Calu3 (cell line): ENCODE results near the gene DNAH7. TPM values are rescaled to one million over a fixed set of nuclear protein-coding genes. Genes with fewer than 3 reads are reported as not detected.

Source experiments
- BruUV-seq: library from RNA; stranded (reverse); fragments of 400-500 nt; replicated peaks from 2 replicates; lab custom pipeline; 2021; lab: Mats Ljungman, UMichigan
- CTCF ChIA-PET: fragments of 300-600 bp; sonication (Branson Sonifier 250); formaldehyde crosslinking; loops from one replicate; lab custom pipeline; 2022; ENCODE audit warnings: antibody characterized with exemption; lab: Charles Lee
- DNase-seq: peaks from one replicate; pipeline ENCODE4 v3.0.0; 2022
- H3K27ac Mint-ChIP-seq: one replicate; pipeline ENCODE4 v1.8.0; 2022; ENCODE audit warnings: mixed read lengths; ENCODE audit not compliant: unreplicated experiment
- H3K27me3 Mint-ChIP-seq: one replicate; pipeline ENCODE4 v1.8.0; 2022; ENCODE audit warnings: mixed read lengths; ENCODE audit not compliant: unreplicated experiment
- H3K36me3 Mint-ChIP-seq: one replicate; pipeline ENCODE4 v1.8.0; 2022; ENCODE audit warnings: mild to moderate bottlenecking, moderate library complexity, mixed read lengths; ENCODE audit not compliant: insufficient read depth, unreplicated experiment
- H3K4me1 Mint-ChIP-seq: one replicate; pipeline ENCODE4 v1.8.0; 2022; ENCODE audit warnings: mild to moderate bottlenecking, low read depth, mixed read lengths; ENCODE audit not compliant: unreplicated experiment
- H3K4me3 Mint-ChIP-seq: one replicate; pipeline ENCODE4 v1.8.0; 2022; ENCODE audit warnings: mild to moderate bottlenecking, low read depth, moderate library complexity, mixed read lengths; ENCODE audit not compliant: unreplicated experiment
- H3K9me3 Mint-ChIP-seq: one replicate; pipeline ENCODE4 v1.8.0; 2022; ENCODE audit warnings: low read depth, mixed read lengths; ENCODE audit not compliant: unreplicated experiment
- CTCF ChIP-seq: fragments of 200-600 bp; IDR thresholded peaks from one replicate; pipeline ENCODE4 v1.8.0; 2022; ENCODE audit warnings: antibody characterized with exemption; ENCODE audit not compliant: unreplicated experiment
- intact Hi-C: fragments of 100-400 bp; cut with micrococcal nuclease; formaldehyde crosslinking; loops from one replicate; pipeline ENCODE4 v1.10.0; 2022; ENCODE audit not compliant: unreplicated experiment
- total RNA-seq: library from RNA; stranded (reverse); gene quantifications from 2 replicates; pipeline ENCODE4 v1.2.3, GENCODE V29; 2022

Gene DNAH7
- total RNA-seq, 1 experiment from 2014 or later = 2.5 TPM

- Mint-ChIP-seq H3K36me3 (peaks cover 6% of the 10 kb centered on the region), H3K9me3 (peaks cover 3% of the 10 kb centered on the region), H3K4me3 (no peak overlapping the region), H3K27ac (no peak overlapping the region), H3K4me1 (peaks cover 7% of the 10 kb centered on the region), H3K27me3 (no peaks in the 10 kb centered on the region)
- no peak for DNase-seq
- CTCF ChIA-PET = no interaction called here
- no peak for TF ChIP-seq CTCF
- intact Hi-C loops = no loop called here
- no TSS peak for BruUV-seq
These were observed 4.9 kb upstream of the DNAH7 start for GRCh38 chr2:196073521-196073920.

GRCh38 chr2:196067088-196067382, 1.6 kb downstream of the DNAH7 start:
- H3K9me3 Mint-ChIP-seq = peaks cover 3% of the 10 kb centered on the region
- H3K27ac Mint-ChIP-seq = peak overlapping the region; percentile 50
- TF ChIP-seq CTCF = no peak
- H3K27me3 Mint-ChIP-seq = no peaks in the 10 kb centered on the region
- H3K4me1 Mint-ChIP-seq = no peaks in the 10 kb centered on the region
- H3K36me3 Mint-ChIP-seq = peaks cover 15% of the 10 kb centered on the region
- CTCF ChIA-PET = no interaction called here
- BruUV-seq = no TSS peak
- no peak overlapping the region for H3K4me3 Mint-ChIP-seq
- DNase-seq = no peak
- intact Hi-C loops = loop anchor here (2.0 to 10.0 kb wide), 4 partner anchors 130 to 750 kb away; no protein-coding TSS in a partner anchor

- no peak for DNase-seq
- peak overlapping the region; percentile 50 for H3K27ac Mint-ChIP-seq
- CTCF ChIA-PET = no interaction called here
- intact Hi-C loops = loop anchor here (2.0 to 10.0 kb wide), 4 partner anchors 129 to 749 kb away; no protein-coding TSS in a partner anchor
- H3K4me3 Mint-ChIP-seq = no peak overlapping the region
- H3K4me1 Mint-ChIP-seq = no peaks in the 10 kb centered on the region
- no peaks in the 10 kb centered on the region for H3K27me3 Mint-ChIP-seq
- peaks cover 3% of the 10 kb centered on the region for H3K9me3 Mint-ChIP-seq
- no TSS peak for BruUV-seq
- H3K36me3 Mint-ChIP-seq = peaks cover 15% of the 10 kb centered on the region
- TF ChIP-seq CTCF = no peak
These were observed 2.1 kb downstream of the DNAH7 start for GRCh38 chr2:196066291-196067087.

GRCh38 chr2:196063773-196064172, 4.9 kb downstream of the DNAH7 start:
- no peak for DNase-seq
- TF ChIP-seq CTCF = no peak
- intact Hi-C loops = loop anchor here (10.0 kb wide), 1 partner anchor 569 kb away; no protein-coding TSS in a partner anchor
- Mint-ChIP-seq H3K27ac (no peak overlapping the region), H3K36me3 (peaks cover 11% of the 10 kb centered on the region), H3K9me3 (no peaks in the 10 kb centered on the region), H3K4me1 (no peaks in the 10 kb centered on the region), H3K4me3 (no peak overlapping the region), H3K27me3 (no peaks in the 10 kb centered on the region)
- no TSS peak for BruUV-seq
- CTCF ChIA-PET = no interaction called here
